ENCODE results near the gene YTHDF1. TPM values are rescaled to one million over a fixed set of nuclear protein-coding genes. Genes with fewer than 3 reads are reported as not detected.

Gene YTHDF1
- total RNA-seq, 1 experiment from 2014 or later, result 93.4 TPM

GRCh38 chr20:63254606-63255384, 38.9 kb upstream of the YTHDF1 start:
- no peak for DNase-seq
- CTCF ChIA-PET, result interaction anchor here (0.5 to 1.3 kb wide), 3 partner anchors 8 to 31 kb away, joined by 4 to 12 read pairs (median 4); no protein-coding TSS in a partner anchor
- no peaks in the 10 kb centered on the region for H3K4me1 Mint-ChIP-seq (ENCODE audit: low read depth, unreplicated experiment)
- BruUV-seq (replicated peaks), result no TSS peak
- H3K36me3 Mint-ChIP-seq (ENCODE audit: insufficient read depth, unreplicated experiment), result no peaks in the 10 kb centered on the region
- H3K27ac Mint-ChIP-seq (ENCODE audit: unreplicated experiment), result no peak overlapping the region
- TF ChIP-seq CTCF (IDR thresholded peaks at IDR 0.05; ENCODE audit: unreplicated experiment), result no peak
- intact Hi-C loops (cut with micrococcal nuclease; ENCODE audit: unreplicated experiment), result loop anchor here (5.0 kb wide), 1 partner anchor 72 kb away; no protein-coding TSS in a partner anchor
- H3K9me3 Mint-ChIP-seq (ENCODE audit: low read depth, unreplicated experiment), result peaks cover 3% of the 10 kb centered on the region
- H3K4me3 Mint-ChIP-seq (ENCODE audit: low read depth, unreplicated experiment), result no peak overlapping the region
- H3K27me3 Mint-ChIP-seq (ENCODE audit: unreplicated experiment), result peaks cover 94% of the 10 kb centered on the region

GRCh38 chr20:63254232-63254605, 38.3 kb upstream of the YTHDF1 start, which contains the start of gene NKAIN4:
Gene NKAIN4 (minus strand): TSS chr20:63254463. CDS start chr20:63254450, 13 bp downstream.
- Mint-ChIP-seq H3K9me3 (ENCODE audit: low read depth, unreplicated experiment) (peaks cover 3% of the 10 kb centered on the region), H3K27me3 (ENCODE audit: unreplicated experiment) (peaks cover 94% of the 10 kb centered on the region), H3K4me3 (ENCODE audit: low read depth, unreplicated experiment) (no peak within 1 kb of the TSS), H3K36me3 (ENCODE audit: insufficient read depth, unreplicated experiment) (no peaks in the 10 kb centered on the region), H3K4me1 (ENCODE audit: low read depth, unreplicated experiment) (no peaks in the 10 kb centered on the region), H3K27ac (ENCODE audit: unreplicated experiment) (no peak within 1 kb of the TSS)
- intact Hi-C loops (cut with micrococcal nuclease; ENCODE audit: unreplicated experiment), result loop anchor here (5.0 kb wide), 1 partner anchor 72 kb away; no protein-coding TSS in a partner anchor
- TF ChIP-seq CTCF (IDR thresholded peaks at IDR 0.05; ENCODE audit: unreplicated experiment), result no peak
- no peak for DNase-seq
- CTCF ChIA-PET, result interaction anchor here (0.5 to 1.4 kb wide), 4 partner anchors 8 to 31 kb away, joined by 4 to 12 read pairs (median 5); no protein-coding TSS in a partner anchor
- BruUV-seq (replicated peaks), result no TSS peak

GRCh38 chr20:63253438-63254231, 37.7 kb upstream of the YTHDF1 start:
- no peak for DNase-seq
- no peak overlapping the region for H3K27ac Mint-ChIP-seq (ENCODE audit: unreplicated experiment)

More at GRCh38 chr20:63253438-63254231, 37.7 kb upstream of the YTHDF1 start:
- Mint-ChIP-seq H3K36me3 (ENCODE audit: insufficient read depth, unreplicated experiment) (no peaks in the 10 kb centered on the region), H3K9me3 (ENCODE audit: low read depth, unreplicated experiment) (peaks cover 3% of the 10 kb centered on the region), H3K4me1 (ENCODE audit: low read depth, unreplicated experiment) (no peaks in the 10 kb centered on the region), H3K4me3 (ENCODE audit: low read depth, unreplicated experiment) (no peak overlapping the region), H3K27me3 (ENCODE audit: unreplicated experiment) (peaks cover 94% of the 10 kb centered on the region)
- no TSS peak for BruUV-seq (replicated peaks)
- intact Hi-C loops (cut with micrococcal nuclease; ENCODE audit: unreplicated experiment), result loop anchor here (5.0 kb wide), 1 partner anchor 71 kb away; no protein-coding TSS in a partner anchor
- TF ChIP-seq CTCF (IDR thresholded peaks at IDR 0.05; ENCODE audit: unreplicated experiment), result no peak
- CTCF ChIA-PET, result interaction anchor here (0.8 to 3.2 kb wide), 5 partner anchors 15 to 34 kb away, joined by 3 to 9 read pairs (median 6); no protein-coding TSS in a partner anchor
